K562 (cell line): ENCODE measurements around the gene ADCY1. TPM values are rescaled to one million over a fixed set of nuclear protein-coding genes. Genes with fewer than 3 reads are reported as not detected.

Source experiments
- ATAC-seq: fragments of 200-7000 bp; cut with Tn5 transposase; 3 replicates; pipeline ENCODE4 v1.9.1; 2020; ENCODE audit warnings: moderate library complexity
- BruUV-seq: library from RNA; stranded (reverse); fragments of 400-500 nt; replicated peaks from 2 replicates; lab custom pipeline; 2021; lab: Mats Ljungman, UMichigan
- CTCF ChIA-PET: fragments of 300-600 bp; formaldehyde crosslinking; extraction: SDS; loops from one replicate; lab custom pipeline; 2021; ENCODE audit warnings: low intra/inter-chr PET ratio; lab: Yijun Ruan, JAX
- POLR2A ChIA-PET: fragments of 300-600, 350-650 bp; sonication (Branson Sonifier 250); formaldehyde crosslinking; extraction: SDS; loops from one replicate; lab custom pipeline; 2021; ENCODE audit warnings: antibody characterized with exemption, inconsistent platforms; lab: Yijun Ruan, JAX
- DNase-seq, 4 experiments: peaks; one replicate each; pipeline versions ENCODE4 v3.0.0 to v3.0.0-alpha.2; 2011 to 2018; ENCODE audit warnings: low spot score in 3 of 4, mixed read lengths in 3 of 4; ENCODE audit errors: extremely low read depth in 1 of 4
- FAIRE-seq: peaks from 2 replicates; lab custom pipeline; 2011; peaks lifted over from hg19 to GRCh38; lab: Jason Lieb, UNC
- H2AFZ ChIP-seq: 2 replicates; pipeline ENCODE4 v1.6.0; 2011; ENCODE audit warnings: low read depth, low read length, control low read depth, inconsistent platforms
- H3K27ac ChIP-seq: fragments of 200-600 bp; 3 replicates; pipeline ENCODE4 v1.8.0; 2011; ENCODE audit warnings: low read depth, mild to moderate bottlenecking, control low read depth, inconsistent platforms, low read length, moderate library complexity, mixed read lengths; ENCODE audit errors: extremely low read depth
- H3K27me3 ChIP-seq, 2 experiments: fragments of 300-600 bp in 1 of 2; 2 replicates in 1 of 2; 3 replicates in 1 of 2; pipeline versions ENCODE4 v1.6.0 to v1.8.0; 2011; ENCODE audit warnings: inconsistent platforms in 2 of 2, low read length in 2 of 2, mild to moderate bottlenecking in 1 of 2, mixed read lengths in 1 of 2, moderate library complexity in 1 of 2; ENCODE audit not compliant: control insufficient read depth in 2 of 2, insufficient read depth in 2 of 2
- H3K36me3 ChIP-seq: fragments of 300-600 bp; 3 replicates; pipeline ENCODE4 v1.8.0; 2011; ENCODE audit warnings: mild to moderate bottlenecking, low read length, inconsistent platforms; ENCODE audit not compliant: control insufficient read depth, insufficient read depth
- H3K4me1 ChIP-seq, 2 experiments: fragments of 200-600 bp in 1 of 2; replicated peaks in 1 of 2; 2 replicates in 1 of 2; 3 replicates in 1 of 2; pipeline versions ENCODE4 v1.5.1 to v1.8.0; 2011; ENCODE audit warnings: inconsistent platforms in 2 of 2, low read length in 2 of 2, mild to moderate bottlenecking in 1 of 2, mixed read lengths in 1 of 2, moderate library complexity in 1 of 2; ENCODE audit not compliant: control insufficient read depth in 2 of 2, insufficient read depth in 2 of 2
- H3K4me2 ChIP-seq: 2 replicates; pipeline ENCODE4 v1.6.1; 2011; ENCODE audit warnings: low read length, control low read depth, inconsistent platforms, mixed read lengths; ENCODE audit not compliant: insufficient read depth
- H3K4me3 ChIP-seq: fragments of 200-600 bp; sonication (generic), shearing (Covaris generic); 2 replicates; pipeline ENCODE4 v1.5.1; 2016; ENCODE audit warnings: control low read depth, inconsistent platforms
- H3K79me2 ChIP-seq: fragments of 200-600 bp; 3 replicates; pipeline ENCODE4 v1.8.0; 2011; ENCODE audit warnings: low read length, inconsistent platforms; ENCODE audit not compliant: control insufficient read depth, insufficient read depth
- H3K9ac ChIP-seq, 2 experiments: 2 replicates each; pipeline versions ENCODE4 v1.6.0 to v1.6.1; 2011; ENCODE audit warnings: low read depth in 2 of 2, low read length in 2 of 2, control low read depth in 1 of 2, inconsistent platforms in 1 of 2, mild to moderate bottlenecking in 1 of 2, mixed read lengths in 1 of 2; ENCODE audit not compliant: insufficient read depth in 1 of 2
- H3K9me1 ChIP-seq: one replicate; pipeline ENCODE4 v1.6.0; 2011; ENCODE audit warnings: inconsistent platforms, mild to moderate bottlenecking, low read length, moderate library complexity; ENCODE audit not compliant: control insufficient read depth, insufficient read depth
- H3K9me3 ChIP-seq: replicated peaks from 2 replicates; pipeline ENCODE4 v1.5.1; 2011; ENCODE audit warnings: low read depth, low read length, inconsistent platforms; ENCODE audit not compliant: control insufficient read depth, insufficient read depth
- H4K20me1 ChIP-seq: replicated peaks from 2 replicates; pipeline ENCODE4 v1.6.1; 2011; ENCODE audit warnings: low read length, inconsistent platforms, mixed read lengths; ENCODE audit not compliant: control insufficient read depth, insufficient read depth
- FOXM1 ChIP-seq, 2 experiments: fragments of 450-650 bp in 1 of 2; sonication (generic) in 1 of 2; formaldehyde crosslinking in 1 of 2; IDR thresholded peaks; 2 replicates each; pipeline versions ENCODE4 v1.6.1 to v1.9.0; 2017 to 2022; ENCODE audit warnings: low read depth in 2 of 2, mild to moderate bottlenecking in 2 of 2, missing genetic modification reagents in 1 of 2, moderate library complexity in 1 of 2
- JUN ChIP-seq, 2 experiments: sonication (generic) in 1 of 2; formaldehyde crosslinking in 1 of 2; IDR thresholded peaks; 2 replicates each; pipeline versions ENCODE4 v1.6.1 to v1.8.0; 2012 to 2022; ENCODE audit warnings: borderline replicate concordance in 2 of 2, mild to moderate bottlenecking in 2 of 2, improper control_type of control experiment in 1 of 2, low read depth in 1 of 2, low read length in 1 of 2, missing genetic modification reagents in 1 of 2
- MBD1 ChIP-seq: fragments of 250-450 bp; sonication (Bioruptor Pico); IDR thresholded peaks from 2 replicates; pipeline ENCODE4 v1.8.0; 2022; ENCODE audit warnings: inconsistent platforms
- MCM7 ChIP-seq, 2 experiments: fragments of 450-650 bp; IDR thresholded peaks; 2 replicates each; pipeline ENCODE4 v1.6.1; 2016 to 2018
- MIER1 ChIP-seq: fragments of 450-650 bp; IDR thresholded peaks from 2 replicates; pipeline ENCODE4 v1.6.1; 2016; ENCODE audit warnings: antibody characterized with exemption, mild to moderate bottlenecking, low read depth
- RBM25 ChIP-seq: fragments of 200-400 bp; formaldehyde crosslinking; IDR thresholded peaks from 2 replicates; pipeline ENCODE4 v1.6.1; 2018; ENCODE audit warnings: low read length, low read depth, moderate library complexity; ENCODE audit not compliant: severe bottlenecking
- RHOXF2B ChIP-seq: fragments of 250-450 bp; sonication (Bioruptor Pico); conservative IDR thresholded peaks from 2 replicates; pipeline ENCODE4 v1.5.1; 2021
- SLC30A9 ChIP-seq: fragments of 250-450 bp; sonication (Bioruptor Pico); IDR thresholded peaks from 2 replicates; pipeline ENCODE4 v1.8.0; 2022; ENCODE audit warnings: mild to moderate bottlenecking, moderate library complexity
- SP2 ChIP-seq: IDR thresholded peaks from 2 replicates; pipeline ENCODE4 v1.6.1; 2011; ENCODE audit warnings: mild to moderate bottlenecking, low read depth, low read length, moderate library complexity; ENCODE audit not compliant: poor library complexity, severe bottlenecking; ENCODE audit errors: extremely low read depth
- TAF1 ChIP-seq: IDR thresholded peaks from 2 replicates; pipeline ENCODE4 v1.6.1; 2011; ENCODE audit warnings: mild to moderate bottlenecking, low read length, moderate library complexity; ENCODE audit not compliant: insufficient read depth, control insufficient read depth, severe bottlenecking; ENCODE audit errors: extremely low read depth
- ZBED1 ChIP-seq: IDR thresholded peaks from 2 replicates; pipeline ENCODE4 v1.6.1; 2014
- ZBTB49 ChIP-seq: sonication (generic); formaldehyde crosslinking; IDR thresholded peaks from 2 replicates; pipeline ENCODE4 v1.8.0; 2022; ENCODE audit warnings: missing genetic modification reagents, mild to moderate bottlenecking, borderline replicate concordance
- ZNF347 ChIP-seq: fragments of 450-650 bp; formaldehyde crosslinking; IDR thresholded peaks from 2 replicates; pipeline ENCODE4 v1.4.0; 2020; ENCODE audit warnings: low read depth, mild to moderate bottlenecking, moderate library complexity
- WGBS: fragments of 100-300 bp; shearing (Covaris generic); methylation state at CpG from one replicate; pipeline ENCODE4 v1.1.6; 2016; ENCODE audit warnings: low coverage, mixed read lengths; ENCODE audit not compliant: insufficient coverage; ENCODE audit errors: missing lambda C conversion rate; 5-methylcytosine and 5-hydroxymethylcytosine counted together
- in situ Hi-C: fragments of 300-500 bp; cut with MboI; formaldehyde crosslinking; loops from 4 replicates; pipeline ENCODE4 v1.15.0; 2018; ENCODE audit warnings: inconsistent platforms, mixed read lengths
- intact Hi-C: fragments of 100-400 bp; cut with micrococcal nuclease; formaldehyde crosslinking; loops from 2 replicates; pipeline ENCODE4 v1.14.2; 2022
- polyA plus RNA-seq, 8 experiments: library from polyadenylated mRNA; depleted of rRNA in 4 of 8; stranded (reverse) in 5 of 8; unstranded in 3 of 8; fragments of >200 nt; fragmentation: Nextera tagmentation in 2 of 8; fragmentation: Illumina TruSeq in 1 of 8; extraction: Ambion mirVana in 2 of 8; extraction: Trizol in 1 of 8; gene quantifications; 2 replicates each; pipeline versions ENCODE4 v1.2.1 to v1.2.3, GENCODE V29; 2011 to 2014; ENCODE audit warnings: inconsistent platforms in 1 of 8, missing spikeins in 1 of 8
- total RNA-seq, 7 experiments: library from RNA; depleted of rRNA in 6 of 7; stranded (reverse); fragments of >200 nt in 6 of 7; fragmentation: Illumina TruSeq in 2 of 7; extraction: Trizol in 2 of 7; gene quantifications; 2 replicates each; pipeline versions ENCODE4 v1.2.1 to v1.2.3, GENCODE V29; 2011 to 2021; ENCODE audit warnings: low replicate concordance in 1 of 7

ADCY1 gene
- total and polyA plus RNA-seq, 9 of the 15 experiments (the other 6 are each of a cell fraction or from before 2014, with no cell fraction given), result under 0.01 to 0.18 (median 0.10) TPM; not detected in 4

GRCh38 chr7:45689797-45690761 is 115.9 kb downstream of the ADCY1 start:
- no peaks in the 10 kb centered on the region; the same call in 1 of the 2 replicates for H4K20me1 ChIP-seq
- no peak overlapping the region for H3K27ac ChIP-seq
- H2AFZ ChIP-seq, result no peak overlapping the region
- TF ChIP-seq TAF1 (no peak), JUN (IDR thresholded peaks at IDR 0.05; ENCODE audit: borderline replicate concordance, low read depth, low read length) (no peak), JUN (CRISPR knock-in tag; IDR thresholded peaks at IDR 0.05; ENCODE audit: borderline replicate concordance) (no peak), ZBTB49 (CRISPR knock-in tag) (no peak), RBM25 (no peak), MBD1 (CRISPR knock-in tag) (no peak), SLC30A9 (CRISPR knock-in tag) (no peak), MIER1 (no peak), RHOXF2B (CRISPR knock-in tag) (no peak), MCM7 (IDR thresholded peaks at IDR 0.05) (no peak), SP2 (no peak), ZBED1 (no peak), ZNF347 (CRISPR knock-in tag) (no peak), FOXM1 (IDR thresholded peaks at IDR 0.05; ENCODE audit: low read depth) (no peak), FOXM1 (CRISPR knock-in tag; IDR thresholded peaks at IDR 0.05; ENCODE audit: low read depth) (no peak)
- WGBS, result 3% methylated on average over 14 of the region's 15 CpGs
- H3K4me1 ChIP-seq, result no peaks in the 10 kb centered on the region
- DNase-seq (no peak), FAIRE-seq (no peak), ATAC-seq (no peak)
- ChIA-PET POLR2A (no interaction called here), CTCF (no interaction called here)
- no peak overlapping the region for H3K4me3 ChIP-seq
- H3K9me3 ChIP-seq, result no peaks in the 10 kb centered on the region
- BruUV-seq, result no TSS peak
- H3K9ac ChIP-seq, result no peak overlapping the region; a peak in 1 of 4 replicates
- no peaks in the 10 kb centered on the region for H3K9me1 ChIP-seq
- intact Hi-C loops (no loop called here), in situ Hi-C loops (no loop called here)
- H3K4me2 ChIP-seq, result no peak overlapping the region
- H3K36me3 ChIP-seq, result no peaks in the 10 kb centered on the region
- no peaks in the 10 kb centered on the region for H3K79me2 ChIP-seq
- peaks cover 5 to 37% of the 10 kb centered on the region in 2 experiments; a peak in 3 of 5 replicates for H3K27me3 ChIP-seq
